H1 (cell line): ENCODE measurements around the gene ITGB5. TPM values are rescaled to one million over a fixed set of nuclear protein-coding genes. Genes with fewer than 3 reads are reported as not detected.

Source experiments
- CTCF ChIA-PET: fragments of 300-600 bp; sonication (Branson Sonifier 250); formaldehyde crosslinking; loops from one replicate; lab custom pipeline; 2021; ENCODE audit not compliant: partially characterized antibody; lab: Charles Lee
- POLR2A ChIA-PET: fragments of 300-600 bp; sonication (Branson Sonifier 250); formaldehyde crosslinking; loops from one replicate; lab custom pipeline; 2021; ENCODE audit warnings: inconsistent platforms; ENCODE audit not compliant: partially characterized antibody; lab: Charles Lee
- DNase-seq, 2 experiments: peaks; one replicate each; pipeline versions ENCODE4 v3.0.0 to v3.0.0-alpha.2; 2010 to 2022; ENCODE audit warnings: low spot score in 2 of 2, low read depth in 1 of 2, mixed read lengths in 1 of 2
- FAIRE-seq: peaks from 2 replicates; lab custom pipeline; 2011; peaks lifted over from hg19 to GRCh38; lab: Jason Lieb, UNC
- H2AFZ ChIP-seq: 2 replicates; pipeline ENCODE4 v1.8.1; 2012; ENCODE audit warnings: low read length, inconsistent platforms
- H2AK5ac ChIP-seq: 2 replicates; pipeline ENCODE4 v1.6.1; 2013; ENCODE audit warnings: low read depth, low read length
- H2BK120ac ChIP-seq: replicated peaks from 2 replicates; pipeline ENCODE3; 2013; ENCODE audit warnings: low read depth, low read length, inconsistent platforms
- H2BK12ac ChIP-seq: 2 replicates; pipeline ENCODE4 v1.6.1; 2013; ENCODE audit warnings: low read depth, low read length
- H2BK15ac ChIP-seq: 2 replicates; pipeline ENCODE4 v1.6.1; 2013; ENCODE audit warnings: low read length
- H2BK20ac ChIP-seq: 2 replicates; pipeline ENCODE4 v1.6.1; 2013; ENCODE audit warnings: low read length
- H2BK5ac ChIP-seq: 2 replicates; pipeline ENCODE4 v1.6.1; 2013; ENCODE audit warnings: low read depth, low read length
- H3K14ac ChIP-seq: 2 replicates; pipeline ENCODE4 v1.6.1; 2013; ENCODE audit warnings: inconsistent platforms; ENCODE audit not compliant: insufficient read length
- H3K18ac ChIP-seq: 2 replicates; pipeline ENCODE4 v1.6.1; 2013; ENCODE audit warnings: low read length; ENCODE audit errors: extremely low read depth
- H3K23ac ChIP-seq: 2 replicates; pipeline ENCODE4 v1.6.1; 2013; ENCODE audit warnings: inconsistent platforms; ENCODE audit not compliant: insufficient read length
- H3K23me2 ChIP-seq: 2 replicates; pipeline ENCODE4 v1.6.1; 2013; ENCODE audit warnings: low read depth, low read length
- H3K27ac ChIP-seq: 2 replicates; pipeline ENCODE4 v1.6.1; 2011; ENCODE audit warnings: low read depth, low read length, inconsistent platforms
- H3K27me3 ChIP-seq, 4 experiments: replicated peaks in 1 of 4; 1 replicate in 1 of 4; 2 replicates in 3 of 4; pipeline versions ENCODE4 v1.6.1 to v1.8.1; 2011 to 2013; ENCODE audit warnings: low read length in 3 of 4, mild to moderate bottlenecking in 3 of 4, inconsistent platforms in 2 of 4, mixed read lengths in 2 of 4, moderate library complexity in 1 of 4; ENCODE audit not compliant: control insufficient read depth in 3 of 4, insufficient read depth in 3 of 4; ENCODE audit errors: extremely low read depth in 1 of 4
- H3K36me3 ChIP-seq, 4 experiments: 2 replicates each; pipeline versions ENCODE4 v1.6.1 to v1.8.1; 2011 to 2013; ENCODE audit warnings: mild to moderate bottlenecking in 4 of 4, low read length in 3 of 4, moderate library complexity in 2 of 4, control low read depth in 1 of 4, inconsistent platforms in 1 of 4; ENCODE audit not compliant: insufficient read depth in 4 of 4, control insufficient read depth in 2 of 4
- H3K4ac ChIP-seq: replicated peaks from 2 replicates; pipeline ENCODE3; 2013; ENCODE audit warnings: low read length, low read depth, mixed read lengths, inconsistent platforms; ENCODE audit not compliant: insufficient read length
- H3K4me1 ChIP-seq, 4 experiments: replicated peaks in 1 of 4; 1 replicate in 1 of 4; 2 replicates in 3 of 4; pipeline versions ENCODE4 v1.6.1 to v1.8.1; 2011 to 2013; ENCODE audit warnings: low read length in 3 of 4, inconsistent platforms in 2 of 4, mixed read lengths in 1 of 4; ENCODE audit not compliant: insufficient read depth in 4 of 4, control insufficient read depth in 3 of 4
- H3K4me2 ChIP-seq, 2 experiments: 2 replicates each; pipeline versions ENCODE4 v1.6.1 to v1.8.1; 2011 to 2013; ENCODE audit warnings: low read depth in 2 of 2, low read length in 2 of 2, control low read depth in 1 of 2, inconsistent platforms in 1 of 2, mild to moderate bottlenecking in 1 of 2; ENCODE audit not compliant: insufficient read depth in 1 of 2
- H3K4me3 ChIP-seq, 4 experiments: fragments of 200-600, 300-600 bp in 1 of 4; sonication (generic), shearing (Covaris generic), sonication (Bioruptor Twin) in 1 of 4; 2 replicates each; pipeline versions ENCODE4 v1.5.1 to v1.8.1; 2011 to 2016; ENCODE audit warnings: low read length in 4 of 4, low read depth in 3 of 4, control low read depth in 2 of 4, inconsistent platforms in 2 of 4, mild to moderate bottlenecking in 2 of 4, mixed read lengths in 1 of 4, moderate library complexity in 1 of 4; ENCODE audit not compliant: insufficient read depth in 2 of 4; ENCODE audit errors: extremely low read depth in 1 of 4
- H3K56ac ChIP-seq: replicated peaks from 2 replicates; pipeline ENCODE3; 2013; ENCODE audit warnings: low read depth, mild to moderate bottlenecking, mixed read lengths, low read length, inconsistent platforms; ENCODE audit not compliant: insufficient read length
- H3K79me1 ChIP-seq: 2 replicates; pipeline ENCODE4 v1.6.1; 2013; ENCODE audit warnings: low read depth, low read length, control low read depth
- H3K79me2 ChIP-seq, 2 experiments: 2 replicates each; pipeline versions ENCODE4 v1.6.1 to v1.8.1; 2012 to 2013; ENCODE audit warnings: low read length in 2 of 2, mild to moderate bottlenecking in 2 of 2, inconsistent platforms in 1 of 2; ENCODE audit not compliant: insufficient read depth in 2 of 2, control insufficient read depth in 1 of 2
- H3K9ac ChIP-seq, 4 experiments: replicated peaks in 1 of 4; 1 replicate in 1 of 4; 2 replicates in 3 of 4; pipeline versions ENCODE4 v1.6.1 to v1.8.1; 2011 to 2013; ENCODE audit warnings: low read depth in 3 of 4, low read length in 3 of 4, control low read depth in 2 of 4, mild to moderate bottlenecking in 2 of 4, moderate library complexity in 2 of 4, inconsistent platforms in 1 of 4; ENCODE audit errors: extremely low read depth in 1 of 4
- H3K9me3 ChIP-seq, 2 experiments: 2 replicates each; pipeline versions ENCODE4 v1.6.1 to v1.8.1; 2012 to 2013; ENCODE audit warnings: mild to moderate bottlenecking in 2 of 2, moderate library complexity in 2 of 2, control low read depth in 1 of 2, inconsistent platforms in 1 of 2, low read depth in 1 of 2, low read length in 1 of 2, mixed read lengths in 1 of 2; ENCODE audit not compliant: insufficient read depth in 2 of 2
- H4K20me1 ChIP-seq, 2 experiments: replicated peaks in 1 of 2; 2 replicates each; pipeline versions ENCODE3 to v1.8.1; 2011 to 2013; ENCODE audit warnings: inconsistent platforms in 2 of 2, low read length in 2 of 2, mild to moderate bottlenecking in 1 of 2; ENCODE audit not compliant: insufficient read depth in 2 of 2, control insufficient read depth in 1 of 2
- H4K5ac ChIP-seq: 2 replicates; pipeline ENCODE4 v1.6.1; 2013; ENCODE audit warnings: low read length, low read depth, mixed read lengths, inconsistent platforms; ENCODE audit not compliant: insufficient read length
- H4K8ac ChIP-seq: 2 replicates; pipeline ENCODE4 v1.8.0; 2013; ENCODE audit warnings: mild to moderate bottlenecking, moderate library complexity, low read length, inconsistent platforms; ENCODE audit not compliant: insufficient read depth; ENCODE audit errors: extremely low read depth
- H4K91ac ChIP-seq: replicated peaks from 2 replicates; pipeline ENCODE3; 2013; ENCODE audit warnings: low read length, mixed read lengths, inconsistent platforms; ENCODE audit not compliant: insufficient read length
- BCL11A ChIP-seq, 2 experiments: IDR thresholded peaks; one replicate each; pipeline ENCODE4 v1.6.1; 2011; ENCODE audit warnings: low read depth in 2 of 2, low read length in 2 of 2, mild to moderate bottlenecking in 2 of 2
- EP300 ChIP-seq, 2 experiments: IDR thresholded peaks; 1 replicate in 1 of 2; 2 replicates in 1 of 2; pipeline ENCODE4 v1.6.1; 2011 to 2012; ENCODE audit warnings: low read depth in 2 of 2, low read length in 2 of 2, mild to moderate bottlenecking in 2 of 2, borderline replicate concordance in 1 of 2, inconsistent platforms in 1 of 2, moderate library complexity in 1 of 2
- FOSL1 ChIP-seq: IDR thresholded peaks from 2 replicates; pipeline ENCODE4 v1.6.1; 2011; ENCODE audit warnings: mild to moderate bottlenecking, low read depth, low read length, moderate library complexity; ENCODE audit not compliant: insufficient read depth
- RBBP5 ChIP-seq: IDR thresholded peaks from 2 replicates; pipeline ENCODE4 v1.7.1; 2012; ENCODE audit warnings: low read depth, mild to moderate bottlenecking, inconsistent platforms, low read length, moderate library complexity, borderline replicate concordance
- SRF ChIP-seq: IDR thresholded peaks from 2 replicates; pipeline ENCODE4 v1.6.1; 2011; ENCODE audit warnings: mild to moderate bottlenecking, low read depth, low read length, moderate library complexity
- TAF7 ChIP-seq: optimal IDR thresholded peaks from 2 replicates; pipeline ENCODE3; 2011; ENCODE audit warnings: low read depth, mild to moderate bottlenecking, inconsistent platforms, low read length, moderate library complexity, borderline replicate concordance
- ZNF274 ChIP-seq: IDR thresholded peaks from 2 replicates; pipeline ENCODE4 v1.7.0; 2012; ENCODE audit warnings: low read length, borderline replicate concordance; ENCODE audit errors: extremely low read depth
- WGBS, 2 experiments: shearing (Covaris generic) in 1 of 2; methylation state at CpG; one replicate each; pipeline versions ENCODE4 v1.1.6 to v1.1.7; 2013 to 2015; ENCODE audit warnings: low lambda C conversion rate in 2 of 2, mixed read lengths in 2 of 2, inconsistent platforms in 1 of 2, low coverage in 1 of 2, missing lambda C conversion rate in 1 of 2; ENCODE audit not compliant: insufficient replicate concordance in 2 of 2, insufficient coverage in 1 of 2, insufficient read length in 1 of 2; ENCODE audit errors: extremely low coverage in 1 of 2, missing lambda C conversion rate in 1 of 2; 5-methylcytosine and 5-hydroxymethylcytosine counted together
- polyA plus RNA-seq, 7 experiments: library from polyadenylated mRNA; depleted of rRNA in 3 of 7; stranded (reverse) in 5 of 7; unstranded in 2 of 7; fragments of >200 nt in 5 of 7; fragments of 200-250 nt in 2 of 7; gene quantifications; 1 replicate in 5 of 7; 2 replicates in 1 of 7; 4 replicates in 1 of 7; pipeline versions ENCODE4 v1.2.1 to v1.2.3, GENCODE V29; 2011 to 2013; ENCODE audit warnings: missing spikeins in 2 of 7, mixed read lengths in 2 of 7
- total RNA-seq: library from RNA; stranded (reverse); fragmentation: NEBNext Ultra II Directional; extraction: Animal tissue kit (Norgen Biotek cat#: 25700); gene quantifications from 2 replicates; pipeline ENCODE4 v1.2.1, GENCODE V29; 2021

Gene ITGB5
- total and polyA plus RNA-seq, 2 of the 8 experiments (the other 6 are each of a cell fraction or from before 2014, with no cell fraction given) = 101 to 268 TPM

DNA sequence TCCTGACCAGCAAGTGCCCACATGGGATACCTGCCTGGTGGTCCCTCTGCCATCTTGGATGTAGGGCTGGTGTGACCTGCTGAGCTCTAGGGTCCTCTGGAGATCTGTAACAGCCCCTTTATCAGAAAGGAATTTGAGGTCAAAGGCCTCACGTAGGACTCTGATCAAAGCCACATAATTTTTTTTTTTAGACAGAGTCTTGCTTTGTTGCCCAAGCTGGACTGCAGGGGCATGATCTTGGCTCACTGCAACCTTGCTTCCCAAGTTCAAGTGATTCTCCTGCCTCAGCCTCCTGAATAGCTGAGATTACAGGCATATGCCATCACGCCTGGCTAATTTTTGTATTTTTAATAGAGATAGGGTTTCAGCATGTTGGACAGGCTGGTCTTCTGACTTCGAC, 9.5 kb downstream of the ITGB5 start:
- H4K20me1 ChIP-seq = peaks cover 3 to 10% of the 10 kb centered on the region in 2 experiments
- H3K23me2 ChIP-seq = no peaks in the 10 kb centered on the region
- WGBS, 2 experiments = 89% methylated on average over 3 of the region's 3 CpGs; no CpG with 5 or more reads in 1 of the 2 experiments
- H2AK5ac ChIP-seq = no peak overlapping the region
- no peak overlapping the region for H3K18ac ChIP-seq
- H3K79me1 ChIP-seq = peaks cover 6% of the 10 kb centered on the region
- H3K36me3 ChIP-seq = no peaks in the 10 kb centered on the region
- H3K9me3 ChIP-seq = no peaks in the 10 kb centered on the region
- no peak overlapping the region for H4K91ac ChIP-seq
- POLR2A ChIA-PET = interaction anchor here (1.2 to 1.4 kb wide), 3 partner anchors 10 to 32 kb away, joined by 3 to 6 read pairs (median 4); no protein-coding TSS in a partner anchor
- TF ChIP-seq EP300 (IDR thresholded peaks at IDR 0.05; ENCODE audit: borderline replicate concordance in 1 of 2, low read depth in 2 of 2, low read length in 2 of 2) (no peak), RBBP5 (no peak), ZNF274 (no peak), BCL11A (IDR thresholded peaks at IDR 0.05; ENCODE audit: low read depth in 2 of 2, low read length in 2 of 2) (no peak), FOSL1 (no peak), TAF7 (no peak), SRF (no peak)
- TF ChIP-seq, all 59 proteins: peak for 0
- CTCF ChIA-PET = interaction anchor here (0.7 to 1.7 kb wide), 7 partner anchors 23 to 162 kb away, joined by 3 to 5 read pairs (median 3); no protein-coding TSS in a partner anchor
- H2BK20ac ChIP-seq = no peak overlapping the region
- H3K4ac ChIP-seq = no peak overlapping the region
- no peak overlapping the region for H3K4me3 ChIP-seq
- no peak overlapping the region for H3K56ac ChIP-seq
- no peak overlapping the region for H3K27ac ChIP-seq
- no peak overlapping the region for H3K4me2 ChIP-seq
- H3K23ac ChIP-seq = no peak overlapping the region
- no peak overlapping the region for H3K9ac ChIP-seq
- no peak overlapping the region for H2BK5ac ChIP-seq
- H4K5ac ChIP-seq = no peak overlapping the region
- H3K27me3 ChIP-seq = no peaks in the 10 kb centered on the region
- H3K14ac ChIP-seq = no peak overlapping the region
- peaks cover 3 to 15% (median 9%) of the 10 kb centered on the region in 4 experiments; a peak in 6 of 7 replicates for H3K4me1 ChIP-seq
- H3K79me2 ChIP-seq = peaks cover 25 to 90% of the 10 kb centered on the region in 2 experiments
- FAIRE-seq = no peak
- no peak for DNase-seq
- H2BK15ac ChIP-seq = no peak overlapping the region
- no peak overlapping the region for H2BK120ac ChIP-seq
- H2AFZ ChIP-seq = no peak overlapping the region
- H4K8ac ChIP-seq = no peak overlapping the region
- H2BK12ac ChIP-seq = no peak overlapping the region
